Left ventricle myocardium inferior (tissue), 1 donor: ENCODE measurements around the gene PIGU. TPM values are rescaled to one million over a fixed set of nuclear protein-coding genes. Genes with fewer than 3 reads are reported as not detected.
"Not testable (repeated sequence)": the region's sequence is repeated elsewhere in the genome, so short reads cannot be mapped to it uniquely, and the experiment has no call there.

ENCODE experiments used
- DNase-seq: peaks from one replicate; pipeline ENCODE4 v3.0.0-alpha.2; 2020
- H3K27ac ChIP-seq: fragments of 200-600 bp; replicated peaks from 2 replicates; pipeline ENCODE4 v1.8.0; 2021
- H3K27me3 ChIP-seq: fragments of 200-600 bp; 2 replicates; pipeline ENCODE4 v1.8.0; 2021; ENCODE audit warnings: low read depth
- H3K36me3 ChIP-seq: fragments of 200-600 bp; 2 replicates; pipeline ENCODE4 v1.8.0; 2021
- H3K4me1 ChIP-seq: fragments of 200-600 bp; 2 replicates; pipeline ENCODE4 v1.8.0; 2021
- H3K4me3 ChIP-seq: fragments of 200-600 bp; 2 replicates; pipeline ENCODE4 v1.8.0; 2021; ENCODE audit warnings: mild to moderate bottlenecking, moderate library complexity
- H3K9me3 ChIP-seq: fragments of 200-600 bp; replicated peaks from 2 replicates; pipeline ENCODE4 v1.8.0; 2021
- intact Hi-C: fragments of 100-400 bp; cut with micrococcal nuclease; formaldehyde crosslinking; loops from one replicate; pipeline ENCODE4 v1.11.0; 2022
- total RNA-seq: library from RNA; stranded (reverse); fragmentation: NEBNext Ultra II Directional; extraction: Animal tissue kit (Norgen Biotek cat#: 25700); gene quantifications from one replicate; pipeline ENCODE4 v1.2.1, GENCODE V29; 2021
- TF ChIP-seq, protein P1 (sequence below): fragments of 200-600 bp; IDR thresholded peaks from 2 replicates; pipeline ENCODE4 v1.8.0; 2021; ENCODE audit warnings: antibody characterized with exemption, mild to moderate bottlenecking, borderline replicate concordance
- donor health status: DM: no; HTN: yes; CAD: no; lungs with severe emphysema.

Gene PIGU
- total RNA-seq, 1 donor from 2014 or later: 13.7 TPM

GRCh38 chr20:34517114-34517505, 159.8 kb downstream of the PIGU start:
- Histone ChIP-seq H3K27ac (peak overlapping the region; percentile 97), H3K4me3 (peak overlapping the region; percentile 87), H3K4me1 (peaks cover 88% of the 10 kb centered on the region), H3K36me3 (no peaks in the 10 kb centered on the region), H3K27me3 (no peaks in the 10 kb centered on the region), H3K9me3 (no peaks in the 10 kb centered on the region)
- intact Hi-C loops: no loop called here
- no peak for DNase-seq
- TF ChIP-seq, protein P1, sequence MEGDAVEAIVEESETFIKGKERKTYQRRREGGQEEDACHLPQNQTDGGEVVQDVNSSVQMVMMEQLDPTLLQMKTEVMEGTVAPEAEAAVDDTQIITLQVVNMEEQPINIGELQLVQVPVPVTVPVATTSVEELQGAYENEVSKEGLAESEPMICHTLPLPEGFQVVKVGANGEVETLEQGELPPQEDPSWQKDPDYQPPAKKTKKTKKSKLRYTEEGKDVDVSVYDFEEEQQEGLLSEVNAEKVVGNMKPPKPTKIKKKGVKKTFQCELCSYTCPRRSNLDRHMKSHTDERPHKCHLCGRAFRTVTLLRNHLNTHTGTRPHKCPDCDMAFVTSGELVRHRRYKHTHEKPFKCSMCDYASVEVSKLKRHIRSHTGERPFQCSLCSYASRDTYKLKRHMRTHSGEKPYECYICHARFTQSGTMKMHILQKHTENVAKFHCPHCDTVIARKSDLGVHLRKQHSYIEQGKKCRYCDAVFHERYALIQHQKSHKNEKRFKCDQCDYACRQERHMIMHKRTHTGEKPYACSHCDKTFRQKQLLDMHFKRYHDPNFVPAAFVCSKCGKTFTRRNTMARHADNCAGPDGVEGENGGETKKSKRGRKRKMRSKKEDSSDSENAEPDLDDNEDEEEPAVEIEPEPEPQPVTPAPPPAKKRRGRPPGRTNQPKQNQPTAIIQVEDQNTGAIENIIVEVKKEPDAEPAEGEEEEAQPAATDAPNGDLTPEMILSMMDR: no peak

DNA sequence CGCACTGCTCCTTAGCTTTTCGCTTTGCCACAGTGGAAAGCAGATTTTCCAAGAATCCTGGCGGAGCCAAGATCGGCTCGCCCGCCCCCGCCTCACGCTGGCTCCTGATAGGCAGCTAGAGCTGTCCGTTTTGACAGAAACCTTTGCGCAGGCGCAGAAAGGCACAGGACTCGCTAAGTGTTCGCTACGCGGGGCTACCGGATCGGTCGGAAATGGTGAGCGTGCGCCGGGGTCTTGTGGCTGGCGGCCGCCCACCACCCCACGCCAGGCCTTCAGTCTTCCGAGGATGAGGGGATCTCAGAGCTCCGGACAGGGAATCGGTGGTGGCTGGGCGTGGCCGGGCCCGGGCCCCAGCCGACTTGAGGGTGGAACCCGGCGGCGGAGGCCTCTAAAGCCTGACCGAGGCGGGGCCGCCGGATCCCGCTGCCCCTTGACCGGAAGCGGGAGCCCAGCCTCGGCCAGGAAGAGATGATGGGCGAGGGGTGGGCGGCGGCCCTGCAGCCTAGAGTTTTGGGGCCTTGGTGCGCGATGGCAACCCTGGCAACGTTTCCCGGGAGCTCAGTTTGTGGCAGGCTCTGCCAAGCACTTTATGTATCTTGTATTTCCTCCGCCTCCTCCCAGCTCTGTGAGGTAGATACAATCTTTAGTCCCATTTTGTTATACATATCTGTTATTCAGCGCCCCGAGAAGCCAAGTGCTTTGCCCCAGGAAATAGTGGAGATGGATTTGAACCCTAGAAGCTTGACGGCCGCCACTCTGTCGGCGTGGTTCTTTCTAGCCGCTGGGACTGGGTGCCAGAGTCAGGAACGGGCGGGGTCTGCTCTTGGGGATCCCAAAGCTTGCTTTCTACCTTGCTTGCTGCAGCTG, 160.4 kb downstream of the PIGU start, which contains the start of gene DYNLRB1:
DYNLRB1 (plus strand) TSS at position 176 of the 867 bp plus-strand sequence; CDS start at position 213, 37 bp downstream.
- Histone ChIP-seq H3K4me3 (peak within 1 kb of the TSS; percentile 87), H3K27me3 (no peaks in the 10 kb centered on the region), H3K36me3 (peaks cover 4% of the 10 kb centered on the region), H3K4me1 (peaks cover 84% of the 10 kb centered on the region), H3K27ac (peak within 1 kb of the TSS; percentile 97), H3K9me3 (no peaks in the 10 kb centered on the region)
- peak; percentile 97 for DNase-seq
- intact Hi-C loops: no loop called here
- TF ChIP-seq, protein P1: no peak

- Histone ChIP-seq H3K27me3 (no peaks in the 10 kb centered on the region), H3K36me3 (peaks cover 11% of the 10 kb centered on the region), H3K9me3 (no peaks in the 10 kb centered on the region), H3K27ac (peak overlapping the region; percentile 97), H3K4me3 (peak overlapping the region; percentile 87), H3K4me1 (peaks cover 79% of the 10 kb centered on the region)
- TF ChIP-seq, protein P1: no peak
- peak; percentile 30 for DNase-seq
- intact Hi-C loops: no loop called here
Measured at GRCh38 chr20:34515484-34516246, 161.2 kb downstream of the PIGU start.

DNA sequence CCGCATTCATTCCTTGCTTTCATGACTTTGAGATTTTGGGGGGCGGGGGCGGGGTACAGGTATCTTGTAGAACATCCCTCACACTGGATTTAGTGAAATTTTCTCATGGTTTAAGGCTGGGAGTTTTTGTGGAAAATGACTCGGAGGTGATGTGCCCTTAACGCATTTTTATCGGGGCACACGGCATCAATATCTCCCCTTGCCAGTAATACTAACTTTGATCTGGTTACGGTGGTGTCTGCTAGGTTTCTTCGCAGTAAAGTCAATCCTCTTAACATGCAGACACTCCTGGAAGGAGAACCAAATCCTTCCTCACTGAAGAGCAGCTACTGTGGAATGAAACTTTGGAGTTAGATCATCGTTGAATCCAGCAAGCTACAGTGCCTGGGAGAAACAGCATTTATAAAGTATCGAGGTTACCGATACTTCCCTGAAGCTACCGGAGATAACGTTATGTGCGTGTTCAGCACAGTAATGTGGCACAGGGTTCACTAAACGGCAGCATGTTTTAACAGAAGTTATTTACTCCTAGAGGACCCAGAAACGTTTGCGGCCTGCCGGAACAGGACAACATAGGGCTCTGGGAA, 161.9 kb downstream of the PIGU start:
- TF ChIP-seq, protein P1: no peak
- Histone ChIP-seq H3K27ac (peak overlapping the region; percentile 97), H3K4me3 (peak overlapping the region; percentile 87), H3K4me1 (peaks cover 74% of the 10 kb centered on the region), H3K27me3 (no peaks in the 10 kb centered on the region), H3K9me3 (no peaks in the 10 kb centered on the region), H3K36me3 (peaks cover 13% of the 10 kb centered on the region)
- DNase-seq: no peak
- intact Hi-C loops: no loop called here

GRCh38 chr20:34514034-34514433, 162.9 kb downstream of the PIGU start:
- H3K9me3 ChIP-seq, H3K27me3 ChIP-seq, DNase-seq, intact Hi-C loops, H3K27ac ChIP-seq, H3K4me3 ChIP-seq: not testable (repeated sequence)
- Histone ChIP-seq H3K36me3 (peaks cover 18% of the 10 kb centered on the region), H3K4me1 (peaks cover 64% of the 10 kb centered on the region)
